ENCODE measurements around the gene SGSM2. TPM values are rescaled to one million over a fixed set of nuclear protein-coding genes. Genes with fewer than 3 reads are reported as not detected.

SGSM2 gene
- total and polyA plus RNA-seq, 2 of the 13 experiments (the other 11 are each of a cell fraction or from before 2014, with no cell fraction given): 30.4 to 51.3 TPM

DNA sequence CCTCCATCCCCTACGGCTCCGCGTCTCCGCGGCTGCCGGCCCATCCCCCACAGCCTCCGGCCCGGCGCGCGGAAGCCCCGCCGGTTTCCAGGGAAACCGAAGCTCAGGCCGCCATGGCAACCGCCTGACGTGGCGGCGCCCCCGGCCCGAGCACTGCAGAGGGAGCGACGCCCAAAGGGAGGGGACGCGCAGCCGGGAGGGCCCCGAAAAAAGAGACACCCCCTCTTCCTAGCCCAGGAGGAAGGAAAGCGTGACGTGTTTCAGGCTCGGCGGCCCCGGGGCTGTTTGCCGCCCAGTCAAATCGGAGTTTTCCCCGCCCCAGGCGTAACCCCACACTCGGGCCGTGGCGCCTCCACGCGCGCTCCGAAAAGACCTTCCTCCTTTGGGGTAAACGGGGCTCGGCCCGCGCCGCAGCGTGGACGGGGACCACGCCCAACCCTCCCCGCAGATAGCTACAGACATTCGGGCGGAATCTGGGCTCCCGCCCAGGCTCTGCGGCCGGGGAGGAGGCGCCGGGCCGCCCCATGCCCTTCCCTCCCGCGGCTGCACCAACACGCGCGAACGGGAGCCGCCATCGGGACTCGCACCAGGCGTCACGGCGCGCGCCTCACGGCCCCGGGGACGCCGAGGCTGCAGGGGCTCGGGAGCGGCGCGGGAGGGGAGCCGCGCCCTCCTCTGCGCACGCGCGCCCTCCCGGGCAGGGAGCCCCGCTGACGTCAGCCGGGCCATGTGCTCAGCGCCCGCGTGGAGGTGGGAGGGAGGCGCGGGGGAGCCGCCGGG, 56.1 kb downstream of the SGSM2 start (continued):
- TF ChIP-seq TP53 (CRISPR knock-in tag; conservative IDR thresholded peaks at IDR 0.05): no peak
- no peak for TF ChIP-seq HOXA9 (CRISPR knock-in tag; IDR thresholded peaks at IDR 0.05; ENCODE audit: borderline replicate concordance)
- TF ChIP-seq, protein P1, sequence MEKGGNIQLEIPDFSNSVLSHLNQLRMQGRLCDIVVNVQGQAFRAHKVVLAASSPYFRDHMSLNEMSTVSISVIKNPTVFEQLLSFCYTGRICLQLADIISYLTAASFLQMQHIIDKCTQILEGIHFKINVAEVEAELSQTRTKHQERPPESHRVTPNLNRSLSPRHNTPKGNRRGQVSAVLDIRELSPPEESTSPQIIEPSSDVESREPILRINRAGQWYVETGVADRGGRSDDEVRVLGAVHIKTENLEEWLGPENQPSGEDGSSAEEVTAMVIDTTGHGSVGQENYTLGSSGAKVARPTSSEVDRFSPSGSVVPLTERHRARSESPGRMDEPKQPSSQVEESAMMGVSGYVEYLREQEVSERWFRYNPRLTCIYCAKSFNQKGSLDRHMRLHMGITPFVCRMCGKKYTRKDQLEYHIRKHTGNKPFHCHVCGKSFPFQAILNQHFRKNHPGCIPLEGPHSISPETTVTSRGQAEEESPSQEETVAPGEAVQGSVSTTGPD (CRISPR knock-in tag; IDR thresholded peaks at IDR 0.05): no peak
- no peak for TF ChIP-seq ZBTB7B (CRISPR knock-in tag; IDR thresholded peaks at IDR 0.05)
- no peak for TF ChIP-seq FOXO1 (CRISPR knock-in tag; IDR thresholded peaks at IDR 0.05)
- no peak for TF ChIP-seq SOX6 (IDR thresholded peaks at IDR 0.05)
- TF ChIP-seq SOX6 (CRISPR knock-in tag; IDR thresholded peaks at IDR 0.05): no peak
- no peak for TF ChIP-seq CREBL2 (CRISPR knock-in tag; IDR thresholded peaks at IDR 0.05; ENCODE audit: borderline replicate concordance)
- TF ChIP-seq, protein P2, sequence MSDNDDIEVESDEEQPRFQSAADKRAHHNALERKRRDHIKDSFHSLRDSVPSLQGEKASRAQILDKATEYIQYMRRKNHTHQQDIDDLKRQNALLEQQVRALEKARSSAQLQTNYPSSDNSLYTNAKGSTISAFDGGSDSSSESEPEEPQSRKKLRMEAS (IDR thresholded peaks at IDR 0.05): peak; percentile 89
- no peak for TF ChIP-seq MTF1 (CRISPR knock-in tag; IDR thresholded peaks at IDR 0.05)
- TF ChIP-seq, protein P3, sequence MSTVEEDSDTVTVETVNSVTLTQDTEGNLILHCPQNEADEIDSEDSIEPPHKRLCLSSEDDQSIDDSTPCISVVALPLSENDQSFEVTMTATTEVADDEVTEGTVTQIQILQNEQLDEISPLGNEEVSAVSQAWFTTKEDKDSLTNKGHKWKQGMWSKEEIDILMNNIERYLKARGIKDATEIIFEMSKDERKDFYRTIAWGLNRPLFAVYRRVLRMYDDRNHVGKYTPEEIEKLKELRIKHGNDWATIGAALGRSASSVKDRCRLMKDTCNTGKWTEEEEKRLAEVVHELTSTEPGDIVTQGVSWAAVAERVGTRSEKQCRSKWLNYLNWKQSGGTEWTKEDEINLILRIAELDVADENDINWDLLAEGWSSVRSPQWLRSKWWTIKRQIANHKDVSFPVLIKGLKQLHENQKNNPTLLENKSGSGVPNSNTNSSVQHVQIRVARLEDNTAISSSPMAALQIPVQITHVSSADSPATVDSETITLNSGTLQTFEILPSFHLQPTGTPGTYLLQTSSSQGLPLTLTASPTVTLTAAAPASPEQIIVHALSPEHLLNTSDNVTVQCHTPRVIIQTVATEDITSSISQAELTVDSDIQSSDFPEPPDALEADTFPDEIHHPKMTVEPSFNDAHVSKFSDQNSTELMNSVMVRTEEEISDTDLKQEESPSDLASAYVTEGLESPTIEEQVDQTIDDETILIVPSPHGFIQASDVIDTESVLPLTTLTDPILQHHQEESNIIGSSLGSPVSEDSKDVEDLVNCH (CRISPR knock-in tag; IDR thresholded peaks at IDR 0.05): no peak
- no peak for TF ChIP-seq RBM39 (IDR thresholded peaks at IDR 0.05; ENCODE audit: low read depth, low read length, poor library complexity, severe bottlenecking)
- TF ChIP-seq ZBTB7A (CRISPR knock-in tag; IDR thresholded peaks at IDR 0.05): no peak
- no peak for TF ChIP-seq ZNF275 (CRISPR knock-in tag; IDR thresholded peaks at IDR 0.05; ENCODE audit: borderline replicate concordance)
- TF ChIP-seq WIZ (CRISPR knock-in tag; IDR thresholded peaks at IDR 0.05): 0 out of 2 replicates have a peak, but pooled peaks have one; percentile 28
- TF ChIP-seq GABPB1 (CRISPR knock-in tag; IDR thresholded peaks at IDR 0.05): no peak
- no peak for TF ChIP-seq TAF15 (IDR thresholded peaks at IDR 0.05; ENCODE audit: low read depth, low read length, poor library complexity, severe bottlenecking)
- no peak for TF ChIP-seq BCL3 (CRISPR knock-in tag; IDR thresholded peaks at IDR 0.05)
- peak; percentile 66; the same call in 1 of the 2 replicates for TF ChIP-seq TFDP1 (CRISPR knock-in tag; IDR thresholded peaks at IDR 0.05; ENCODE audit: borderline replicate concordance)
- TF ChIP-seq STAG1 (CRISPR knock-in tag; IDR thresholded peaks at IDR 0.05): no peak
- TF ChIP-seq KDM2A (CRISPR knock-in tag; IDR thresholded peaks at IDR 0.05; ENCODE audit: borderline replicate concordance, low read depth): peak; percentile 14; the same call in 1 of the 2 replicates

All from HepG2 (cell line).